Measurements from ENCODE around the gene SF3A2. TPM values are rescaled to one million over a fixed set of nuclear protein-coding genes. Genes with fewer than 3 reads are reported as not detected.

SF3A2 gene
- total and polyA plus RNA-seq, 10 of the 15 experiments (the other 5 are each of a cell fraction or from before 2014, with no cell fraction given) = 0.33 to 143 (median 30.6) TPM

DNA sequence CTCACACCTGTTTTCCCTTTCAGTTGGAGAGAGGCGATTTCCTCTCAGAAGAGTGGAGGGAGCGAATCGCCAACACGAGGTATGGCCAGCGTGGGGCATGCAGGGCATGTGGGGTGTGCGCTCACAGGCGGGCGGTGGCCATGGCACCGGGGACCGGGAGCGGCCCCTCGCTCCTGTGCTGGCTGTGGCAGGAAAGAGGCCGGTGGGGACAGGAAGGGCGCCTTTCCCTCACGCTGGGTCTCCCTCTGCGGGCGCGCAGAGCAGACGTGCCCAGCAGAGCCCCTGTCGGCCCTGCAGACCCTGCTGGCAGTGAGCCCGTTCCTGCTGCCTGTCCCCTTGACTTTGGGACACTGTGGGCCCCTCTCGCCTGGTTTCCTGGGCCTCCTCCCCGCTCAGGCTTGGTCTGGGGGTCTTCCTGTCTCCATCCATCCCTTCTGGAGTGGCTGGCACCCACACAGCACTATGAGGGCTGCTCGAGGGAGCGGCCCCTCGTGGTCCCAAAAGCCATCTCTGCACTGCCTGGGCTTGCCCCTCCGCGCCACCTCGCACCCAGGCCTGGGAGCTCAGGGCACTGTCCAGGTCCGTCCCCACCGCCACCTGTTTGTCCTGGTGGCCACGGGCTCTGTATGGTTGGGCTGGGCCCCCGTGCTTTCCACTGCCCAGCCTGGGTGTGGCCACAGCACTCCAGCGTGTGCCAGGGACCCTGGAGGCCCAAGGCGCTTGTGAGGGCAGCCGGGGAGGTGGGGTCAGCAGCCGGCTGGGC is 36.6 kb upstream of the SF3A2 start:
- no peak overlapping the region for H2AFZ ChIP-seq (ENCODE audit: control insufficient read depth, low read depth, low read length)
- H3K27ac ChIP-seq (ENCODE audit: control insufficient read depth, insufficient read depth) = no peak overlapping the region
- no peaks in the 10 kb centered on the region for H3K9me3 ChIP-seq (replicated peaks; ENCODE audit: control insufficient read depth, insufficient read depth, low read length)
- H3K79me2 ChIP-seq (ENCODE audit: control insufficient read depth, insufficient read depth, low read length) = peaks cover 3% of the 10 kb centered on the region; the same call in 1 of the 2 replicates
- 0 out of 2 replicates have a peak, but pooled peaks cover 2% of the 10 kb centered on the region for H4K20me1 ChIP-seq (ENCODE audit: control insufficient read depth, insufficient read depth)
- H3K36me3 ChIP-seq (ENCODE audit: control insufficient read depth in 2 of 2, insufficient read depth in 2 of 2, low read length in 1 of 2) = peaks cover 6 to 59% of the 10 kb centered on the region in 2 experiments; a peak in 3 of 4 replicates
- CTCF ChIA-PET = interaction anchor here (0.6 to 1.6 kb wide), 5 partner anchors 26 to 48 kb away, joined by 3 to 18 read pairs (median 4); no protein-coding TSS in a partner anchor
- H3K4me3 ChIP-seq = no peak overlapping the region
- no peaks in the 10 kb centered on the region for H3K4me1 ChIP-seq (ENCODE audit: control insufficient read depth, insufficient read depth, low read length)
- in situ Hi-C loops (cut with MboI) = no loop called here
- no peak for DNase-seq (ENCODE audit: low read depth, low spot score)
- intact Hi-C loops (cut with micrococcal nuclease; ENCODE audit: unreplicated experiment) = no loop called here
- RAD21 ChIA-PET (ENCODE audit: unreplicated experiment) = interaction anchor here (1.0 to 1.2 kb wide), 3 partner anchors 28 to 45 kb away, joined by 3 to 5 read pairs (median 3); no protein-coding TSS in a partner anchor
- WGBS (ENCODE audit: insufficient coverage, insufficient replicate concordance, low lambda C conversion rate, missing lambda C conversion rate) = 96% methylated on average over 29 of the region's 37 CpGs
- BruUV-seq (replicated peaks) = no TSS peak
- POLR2A ChIA-PET = no interaction called here
- TF ChIP-seq, protein P1, sequence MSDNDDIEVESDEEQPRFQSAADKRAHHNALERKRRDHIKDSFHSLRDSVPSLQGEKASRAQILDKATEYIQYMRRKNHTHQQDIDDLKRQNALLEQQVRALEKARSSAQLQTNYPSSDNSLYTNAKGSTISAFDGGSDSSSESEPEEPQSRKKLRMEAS (IDR thresholded peaks at IDR 0.05; ENCODE audit: low read depth, low read length) = no peak
- TF ChIP-seq NBN (IDR thresholded peaks at IDR 0.05) (no peak), CREM (IDR thresholded peaks at IDR 0.05; ENCODE audit: low read depth) (no peak), YY1 (IDR thresholded peaks at IDR 0.05; ENCODE audit: low read depth, low read length) (no peak), HDAC6 (IDR thresholded peaks at IDR 0.05; ENCODE audit: unreplicated experiment) (no peak), FOXM1 (IDR thresholded peaks at IDR 0.05; ENCODE audit: low read depth, low read length) (no peak), SREBF1 (IDR thresholded peaks at IDR 0.05; ENCODE audit: low read length) (no peak), TCF7 (IDR thresholded peaks at IDR 0.05; ENCODE audit: borderline replicate concordance) (no peak)
- TF ChIP-seq, protein P2, sequence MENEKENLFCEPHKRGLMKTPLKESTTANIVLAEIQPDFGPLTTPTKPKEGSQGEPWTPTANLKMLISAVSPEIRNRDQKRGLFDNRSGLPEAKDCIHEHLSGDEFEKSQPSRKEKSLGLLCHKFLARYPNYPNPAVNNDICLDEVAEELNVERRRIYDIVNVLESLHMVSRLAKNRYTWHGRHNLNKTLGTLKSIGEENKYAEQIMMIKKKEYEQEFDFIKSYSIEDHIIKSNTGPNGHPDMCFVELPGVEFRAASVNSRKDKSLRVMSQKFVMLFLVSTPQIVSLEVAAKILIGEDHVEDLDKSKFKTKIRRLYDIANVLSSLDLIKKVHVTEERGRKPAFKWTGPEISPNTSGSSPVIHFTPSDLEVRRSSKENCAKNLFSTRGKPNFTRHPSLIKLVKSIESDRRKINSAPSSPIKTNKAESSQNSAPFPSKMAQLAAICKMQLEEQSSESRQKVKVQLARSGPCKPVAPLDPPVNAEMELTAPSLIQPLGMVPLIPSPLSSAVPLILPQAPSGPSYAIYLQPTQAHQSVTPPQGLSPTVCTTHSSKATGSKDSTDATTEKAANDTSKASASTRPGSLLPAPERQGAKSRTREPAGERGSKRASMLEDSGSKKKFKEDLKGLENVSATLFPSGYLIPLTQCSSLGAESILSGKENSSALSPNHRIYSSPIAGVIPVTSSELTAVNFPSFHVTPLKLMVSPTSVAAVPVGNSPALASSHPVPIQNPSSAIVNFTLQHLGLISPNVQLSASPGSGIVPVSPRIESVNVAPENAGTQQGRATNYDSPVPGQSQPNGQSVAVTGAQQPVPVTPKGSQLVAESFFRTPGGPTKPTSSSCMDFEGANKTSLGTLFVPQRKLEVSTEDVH (IDR thresholded peaks at IDR 0.05; ENCODE audit: low read depth, partially characterized antibody) = no peak
- TF ChIP-seq, protein P3, sequence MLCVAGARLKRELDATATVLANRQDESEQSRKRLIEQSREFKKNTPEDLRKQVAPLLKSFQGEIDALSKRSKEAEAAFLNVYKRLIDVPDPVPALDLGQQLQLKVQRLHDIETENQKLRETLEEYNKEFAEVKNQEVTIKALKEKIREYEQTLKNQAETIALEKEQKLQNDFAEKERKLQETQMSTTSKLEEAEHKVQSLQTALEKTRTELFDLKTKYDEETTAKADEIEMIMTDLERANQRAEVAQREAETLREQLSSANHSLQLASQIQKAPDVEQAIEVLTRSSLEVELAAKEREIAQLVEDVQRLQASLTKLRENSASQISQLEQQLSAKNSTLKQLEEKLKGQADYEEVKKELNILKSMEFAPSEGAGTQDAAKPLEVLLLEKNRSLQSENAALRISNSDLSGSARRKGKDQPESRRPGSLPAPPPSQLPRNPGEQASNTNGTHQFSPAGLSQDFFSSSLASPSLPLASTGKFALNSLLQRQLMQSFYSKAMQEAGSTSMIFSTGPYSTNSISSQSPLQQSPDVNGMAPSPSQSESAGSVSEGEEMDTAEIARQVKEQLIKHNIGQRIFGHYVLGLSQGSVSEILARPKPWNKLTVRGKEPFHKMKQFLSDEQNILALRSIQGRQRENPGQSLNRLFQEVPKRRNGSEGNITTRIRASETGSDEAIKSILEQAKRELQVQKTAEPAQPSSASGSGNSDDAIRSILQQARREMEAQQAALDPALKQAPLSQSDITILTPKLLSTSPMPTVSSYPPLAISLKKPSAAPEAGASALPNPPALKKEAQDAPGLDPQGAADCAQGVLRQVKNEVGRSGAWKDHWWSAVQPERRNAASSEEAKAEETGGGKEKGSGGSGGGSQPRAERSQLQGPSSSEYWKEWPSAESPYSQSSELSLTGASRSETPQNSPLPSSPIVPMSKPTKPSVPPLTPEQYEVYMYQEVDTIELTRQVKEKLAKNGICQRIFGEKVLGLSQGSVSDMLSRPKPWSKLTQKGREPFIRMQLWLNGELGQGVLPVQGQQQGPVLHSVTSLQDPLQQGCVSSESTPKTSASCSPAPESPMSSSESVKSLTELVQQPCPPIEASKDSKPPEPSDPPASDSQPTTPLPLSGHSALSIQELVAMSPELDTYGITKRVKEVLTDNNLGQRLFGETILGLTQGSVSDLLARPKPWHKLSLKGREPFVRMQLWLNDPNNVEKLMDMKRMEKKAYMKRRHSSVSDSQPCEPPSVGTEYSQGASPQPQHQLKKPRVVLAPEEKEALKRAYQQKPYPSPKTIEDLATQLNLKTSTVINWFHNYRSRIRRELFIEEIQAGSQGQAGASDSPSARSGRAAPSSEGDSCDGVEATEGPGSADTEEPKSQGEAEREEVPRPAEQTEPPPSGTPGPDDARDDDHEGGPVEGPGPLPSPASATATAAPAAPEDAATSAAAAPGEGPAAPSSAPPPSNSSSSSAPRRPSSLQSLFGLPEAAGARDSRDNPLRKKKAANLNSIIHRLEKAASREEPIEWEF (IDR thresholded peaks at IDR 0.05; ENCODE audit: insufficient replicate concordance, low read depth, low read length) = no peak
- no peak for ATAC-seq
- H3K4me2 ChIP-seq (ENCODE audit: control insufficient read depth, insufficient read depth) = no peak overlapping the region
- FAIRE-seq = no peak
- no peaks in the 10 kb centered on the region for H3K27me3 ChIP-seq (replicated peaks in 1 of 2; ENCODE audit: control insufficient read depth in 2 of 2, insufficient read depth in 2 of 2, low read length in 1 of 2)
- H3K9ac ChIP-seq (ENCODE audit: control insufficient read depth, insufficient read depth, low read length) = no peak overlapping the region
- SMC1A ChIA-PET (ENCODE audit: uncharacterized antibody, unreplicated experiment) = interaction anchor here (0.8 to 1.2 kb wide), 4 partner anchors 17 to 45 kb away, joined by 3 to 4 read pairs (median 3); no protein-coding TSS in a partner anchor
